Thyroid gland (tissue), 4 donors: ENCODE measurements around the gene PTCHD1.

Experiments
- CTCF ChIP-seq, 6 experiments: fragments of 200-600 bp in 3 of 6; fragments of 450-650 bp in 3 of 6; sonication (generic) in 3 of 6; IDR thresholded peaks; one replicate each; pipeline ENCODE4 v1.5.1; 2016 to 2019; ENCODE audit warnings: antibody characterized with exemption in 6 of 6, mild to moderate bottlenecking in 2 of 6, inconsistent platforms in 1 of 6, moderate library complexity in 1 of 6
- POLR2A ChIP-seq, 2 donors: fragments of 450-650 bp; IDR thresholded peaks; one replicate each; pipeline ENCODE4 v1.6.1; 2017; ENCODE audit warnings: antibody characterized with exemption in 2 of 2, mild to moderate bottlenecking in 2 of 2, moderate library complexity in 1 of 2

DNA sequence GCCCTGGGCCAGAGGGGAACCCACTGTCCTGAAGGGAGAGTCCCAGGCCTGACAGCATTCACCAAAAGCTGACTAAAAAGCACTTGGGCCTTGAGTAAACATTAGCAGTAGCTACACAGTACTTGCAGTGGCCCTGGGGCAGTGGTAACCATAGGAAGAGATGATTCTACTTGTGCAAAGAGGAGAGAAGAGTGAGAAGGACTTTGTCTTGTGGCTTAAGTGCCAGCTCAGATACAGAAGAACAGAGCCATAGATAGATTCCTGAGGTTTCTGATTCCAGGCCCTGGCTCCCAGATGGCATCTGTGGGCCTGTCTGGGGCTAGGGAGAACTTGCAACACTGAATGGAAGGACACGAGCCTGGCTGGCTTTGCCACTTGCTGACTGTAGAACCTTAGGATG lies 100.5 kb downstream of the PTCHD1 start:
- no peak for TF ChIP-seq CTCF (IDR thresholded peaks at IDR 0.05)
- no peak for TF ChIP-seq POLR2A (IDR thresholded peaks at IDR 0.05)
